ENCODE data around the gene ADAMTS19. TPM values are rescaled to one million over a fixed set of nuclear protein-coding genes. Genes with fewer than 3 reads are reported as not detected.

Gene ADAMTS19
- total RNA-seq, 1 donor from 2014 or later: 0.12 TPM

- no peak for TF ChIP-seq CTCF (IDR thresholded peaks at IDR 0.05)
- Mint-ChIP-seq H3K4me3 (ENCODE audit: unreplicated experiment) (no peak overlapping the region), H3K27me3 (ENCODE audit: low read depth) (no peaks in the 10 kb centered on the region), H3K36me3 (ENCODE audit: low read depth) (no peaks in the 10 kb centered on the region), H3K4me1 (ENCODE audit: low read depth) (no peaks in the 10 kb centered on the region), H3K9me3 (ENCODE audit: low read depth) (peaks cover 3% of the 10 kb centered on the region), H3K27ac (ENCODE audit: unreplicated experiment) (no peak overlapping the region)
- no peak for DNase-seq (ENCODE audit: low spot score)
Measured at GRCh38 chr5:129608350-129608749, 148.3 kb downstream of the ADAMTS19 start.

- Mint-ChIP-seq H3K27ac (ENCODE audit: unreplicated experiment) (no peak overlapping the region), H3K4me3 (ENCODE audit: unreplicated experiment) (no peak overlapping the region), H3K4me1 (ENCODE audit: low read depth) (no peaks in the 10 kb centered on the region), H3K9me3 (ENCODE audit: low read depth) (peaks cover 3% of the 10 kb centered on the region), H3K27me3 (ENCODE audit: low read depth) (no peaks in the 10 kb centered on the region), H3K36me3 (ENCODE audit: low read depth) (no peaks in the 10 kb centered on the region)
- TF ChIP-seq CTCF (IDR thresholded peaks at IDR 0.05): no peak
- DNase-seq (ENCODE audit: low spot score): no peak
Measured at GRCh38 chr5:129609710-129610109, 149.6 kb downstream of the ADAMTS19 start.

- no peaks in the 10 kb centered on the region for H3K27me3 Mint-ChIP-seq (ENCODE audit: low read depth)
- no peak for DNase-seq (ENCODE audit: low spot score)
- H3K9me3 Mint-ChIP-seq (ENCODE audit: low read depth): peaks cover 2% of the 10 kb centered on the region
- H3K4me3 Mint-ChIP-seq (ENCODE audit: unreplicated experiment): no peak overlapping the region
- no peak overlapping the region for H3K27ac Mint-ChIP-seq (ENCODE audit: unreplicated experiment)
- no peak for TF ChIP-seq CTCF (IDR thresholded peaks at IDR 0.05)
- H3K4me1 Mint-ChIP-seq (ENCODE audit: low read depth): no peaks in the 10 kb centered on the region
- no peaks in the 10 kb centered on the region for H3K36me3 Mint-ChIP-seq (ENCODE audit: low read depth)
Measured at GRCh38 chr5:129616517-129616916, 156.4 kb downstream of the ADAMTS19 start.

- DNase-seq (ENCODE audit: low spot score): no peak
- no peaks in the 10 kb centered on the region for H3K9me3 Mint-ChIP-seq (ENCODE audit: low read depth)
- H3K27ac Mint-ChIP-seq (ENCODE audit: unreplicated experiment): no peak overlapping the region
- no peak overlapping the region for H3K4me3 Mint-ChIP-seq (ENCODE audit: unreplicated experiment)
- no peaks in the 10 kb centered on the region for H3K4me1 Mint-ChIP-seq (ENCODE audit: low read depth)
- H3K36me3 Mint-ChIP-seq (ENCODE audit: low read depth): no peaks in the 10 kb centered on the region
- no peak for TF ChIP-seq CTCF (IDR thresholded peaks at IDR 0.05)
- no peaks in the 10 kb centered on the region for H3K27me3 Mint-ChIP-seq (ENCODE audit: low read depth)
Measured at GRCh38 chr5:129617206-129617605, 157.1 kb downstream of the ADAMTS19 start.

GRCh38 chr5:129619782-129620181 is 159.7 kb downstream of the ADAMTS19 start:
- no peak for TF ChIP-seq CTCF (IDR thresholded peaks at IDR 0.05)
- Mint-ChIP-seq H3K4me1 (ENCODE audit: low read depth) (no peaks in the 10 kb centered on the region), H3K4me3 (ENCODE audit: unreplicated experiment) (no peak overlapping the region), H3K27ac (ENCODE audit: unreplicated experiment) (no peak overlapping the region), H3K9me3 (ENCODE audit: low read depth) (peaks cover 1% of the 10 kb centered on the region), H3K36me3 (ENCODE audit: low read depth) (no peaks in the 10 kb centered on the region), H3K27me3 (ENCODE audit: low read depth) (no peaks in the 10 kb centered on the region)
- no peak for DNase-seq (ENCODE audit: low spot score)
